HTERT RPE-1 (cell line): ENCODE results near the gene RFX3.
"Not testable (repeated sequence)": the region's sequence is repeated elsewhere in the genome, so short reads cannot be mapped to it uniquely, and the experiment has no call there.

ENCODE experiments used
- in situ Hi-C: fragments of 300-500 bp; cut with MboI; formaldehyde crosslinking; loops from 4 replicates; pipeline ENCODE4 v1.14.3; 2020; ENCODE audit warnings: low sequenced_read_pairs

RFX3 gene

DNA sequence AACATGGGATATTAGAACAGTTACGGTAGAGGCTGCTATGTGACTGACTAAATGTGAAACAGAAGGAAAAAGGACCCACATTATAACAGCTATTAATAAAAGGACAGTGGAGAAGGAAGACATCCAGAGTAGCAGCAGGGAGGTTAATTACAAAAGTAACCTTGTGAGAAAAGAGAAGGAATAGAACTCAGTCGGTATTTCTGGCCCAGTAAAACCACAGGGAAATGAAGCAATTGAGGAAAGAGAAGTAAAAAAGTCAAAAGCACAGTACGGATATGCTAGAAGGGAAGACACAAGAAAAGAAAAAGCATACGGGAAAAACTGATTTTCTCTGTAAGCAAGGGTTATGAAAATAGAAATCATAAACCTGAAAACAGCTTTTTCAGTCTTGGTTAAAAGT is 164.7 kb downstream of the RFX3 start:
- in situ Hi-C loops = no loop called here

GRCh38 chr9:3360245-3360644 is 165.6 kb downstream of the RFX3 start:
- in situ Hi-C loops = no loop called here

- in situ Hi-C loops = no loop called here
Observed at GRCh38 chr9:3359778-3360177, 166.0 kb downstream of the RFX3 start.

GRCh38 chr9:3359048-3359692 is 166.6 kb downstream of the RFX3 start:
- in situ Hi-C loops = no loop called here

DNA sequence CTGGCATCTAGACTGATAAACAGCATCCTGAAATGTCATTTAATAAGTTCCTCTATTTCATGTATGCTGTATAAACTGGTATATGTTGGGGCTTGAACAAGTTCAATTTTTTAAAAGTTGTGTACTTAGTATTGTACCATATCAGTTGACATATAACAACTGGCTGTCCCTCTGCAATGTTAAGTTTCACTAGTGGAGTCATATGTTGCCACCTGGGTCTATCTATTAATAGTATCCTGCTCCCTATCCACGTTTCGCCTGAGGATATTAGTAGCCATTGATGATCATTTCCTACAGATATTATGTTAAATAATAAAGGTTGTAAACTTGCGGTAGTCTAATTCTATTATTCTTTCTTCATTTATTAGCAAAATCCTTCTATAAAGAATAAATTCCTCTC is 177.6 kb downstream of the RFX3 start:
- in situ Hi-C loops = no loop called here

DNA sequence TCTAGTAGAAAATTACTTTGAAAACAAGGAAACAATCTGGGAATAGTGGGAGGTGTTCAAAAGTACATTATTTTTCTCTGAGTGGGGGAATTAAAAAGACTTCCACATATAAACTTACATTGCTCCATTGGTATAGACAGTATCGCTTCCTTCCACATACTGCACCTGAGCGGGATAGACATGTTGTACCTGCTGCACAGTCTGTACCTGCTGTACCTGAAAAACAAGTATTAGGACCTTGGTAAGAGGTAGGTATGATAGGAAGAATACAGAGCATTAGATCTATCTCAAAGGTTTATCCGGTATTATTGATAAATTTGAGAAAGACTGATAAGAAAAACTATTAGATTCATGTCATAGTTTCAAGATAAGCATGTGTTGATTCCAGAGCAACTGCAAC is 179.3 kb downstream of the RFX3 start:
- in situ Hi-C loops = no loop called here

DNA sequence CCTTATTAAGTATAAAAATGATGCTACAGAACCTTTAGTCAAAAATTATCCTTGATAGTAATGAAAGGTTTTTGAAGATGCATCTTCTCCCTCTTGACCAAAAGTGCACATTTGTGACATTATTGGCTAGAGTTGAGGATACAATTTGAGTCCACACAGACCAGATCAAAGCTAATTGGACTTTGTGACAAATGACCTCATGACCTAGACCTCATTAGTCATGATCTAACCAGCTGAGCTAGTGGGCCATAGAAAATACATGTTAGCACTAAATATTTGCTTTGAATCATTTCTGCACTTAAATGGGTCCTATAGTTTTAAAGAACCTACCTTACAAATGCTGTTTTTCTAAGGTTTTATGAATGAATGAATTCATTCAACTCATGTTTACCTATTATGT is 182.1 kb downstream of the RFX3 start:
- in situ Hi-C loops = no loop called here

- in situ Hi-C loops = no loop called here
Observed at GRCh38 chr9:3342159-3342777, 183.5 kb downstream of the RFX3 start.

DNA sequence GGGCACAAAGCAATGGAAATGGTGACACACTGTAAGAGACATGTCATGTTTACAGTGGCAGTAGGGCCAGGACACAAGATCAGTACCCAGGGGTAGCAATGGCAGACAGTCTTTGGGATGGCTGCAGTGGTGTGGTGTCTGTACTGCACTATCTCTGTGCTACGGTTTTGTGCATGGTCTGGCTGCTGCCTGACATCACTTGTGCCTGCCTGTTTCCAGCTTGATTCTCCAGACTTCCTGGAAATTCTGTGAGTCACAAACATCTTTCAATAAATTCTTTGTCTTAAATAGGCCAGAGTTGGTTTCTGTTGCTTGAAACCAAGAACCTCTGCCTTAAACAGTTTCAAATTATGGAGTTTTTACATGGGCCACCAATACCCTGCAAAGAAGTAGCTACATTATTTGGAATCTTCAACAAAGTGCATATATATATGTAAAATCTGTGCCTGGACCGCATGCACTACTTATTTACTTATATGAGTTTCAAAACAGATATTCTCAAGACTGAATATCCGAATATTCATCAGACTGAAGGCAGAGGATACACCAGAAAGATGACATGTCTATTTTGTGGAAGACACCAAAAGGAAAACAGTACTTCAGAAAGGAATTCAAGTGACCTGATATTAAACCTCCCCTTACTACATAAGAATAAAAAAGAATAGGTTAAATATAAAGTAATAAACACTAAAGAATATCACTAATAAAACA is 188.1 kb downstream of the RFX3 start:
- in situ Hi-C loops = no loop called here

DNA sequence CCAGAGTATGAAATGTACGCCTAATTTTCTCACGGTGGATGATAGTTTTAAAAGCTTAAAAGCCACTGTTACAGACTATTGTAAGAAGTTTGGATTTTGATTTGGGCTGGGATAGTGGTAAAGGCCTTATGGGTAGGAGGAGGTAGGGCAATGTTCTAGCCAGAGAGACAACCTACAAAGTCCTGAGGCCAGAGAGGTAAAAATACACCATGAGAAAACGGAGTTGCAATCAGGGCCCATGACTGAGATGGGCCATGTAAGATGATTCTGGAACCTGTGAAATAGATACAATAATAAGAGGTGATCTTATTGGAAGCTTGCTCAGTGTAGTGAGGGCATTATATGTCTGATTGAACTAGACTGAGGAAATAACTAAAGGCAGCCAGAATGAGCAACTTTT is 188.8 kb downstream of the RFX3 start:
- in situ Hi-C loops = no loop called here

- in situ Hi-C loops = no loop called here
Observed at GRCh38 chr9:3332802-3333201, 193.0 kb downstream of the RFX3 start.

DNA sequence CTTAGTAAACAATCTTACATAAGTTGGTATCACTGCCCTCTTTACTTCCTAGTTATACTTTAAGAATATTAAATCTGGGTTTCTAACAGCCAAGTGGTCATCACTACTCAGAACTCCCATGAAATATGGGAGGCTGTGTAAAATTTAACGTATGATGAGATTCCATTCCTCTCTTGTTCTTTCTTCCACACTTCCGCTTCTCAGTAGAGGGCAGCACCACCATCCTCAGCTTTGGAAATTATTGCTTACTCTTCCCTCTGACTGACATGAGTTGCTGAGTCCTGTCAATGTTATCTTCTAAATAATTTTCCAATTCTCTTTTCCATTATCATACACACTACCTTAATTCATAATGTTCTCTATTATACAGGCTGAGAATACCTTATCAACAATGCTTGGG is 194.0 kb downstream of the RFX3 start:
- in situ Hi-C loops = no loop called here

- in situ Hi-C loops = no loop called here
Observed at GRCh38 chr9:3330792-3331420, 194.9 kb downstream of the RFX3 start.

GRCh38 chr9:3329361-3329760 is 196.4 kb downstream of the RFX3 start:
- in situ Hi-C loops = no loop called here

GRCh38 chr9:3323714-3324113 is 202.1 kb downstream of the RFX3 start:
- in situ Hi-C loops = no loop called here

DNA sequence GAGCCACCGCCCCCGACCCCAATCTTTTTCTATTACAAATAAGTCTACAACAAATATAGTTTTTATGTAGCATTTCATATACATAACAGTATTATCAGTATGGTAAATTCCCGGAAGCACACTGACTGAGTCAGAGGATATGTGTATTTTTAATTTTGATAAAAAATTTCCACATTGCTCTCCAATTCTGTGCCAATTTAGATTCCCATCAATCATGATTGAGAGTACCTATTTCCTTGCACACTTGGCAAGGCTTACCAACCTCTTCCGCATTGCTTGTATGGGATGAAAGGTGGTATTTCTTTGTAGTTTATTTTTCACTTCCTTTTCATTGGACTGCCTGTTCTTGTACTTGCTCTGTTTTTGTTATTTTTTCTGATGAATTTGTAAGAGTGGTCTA is 204.6 kb downstream of the RFX3 start:
- in situ Hi-C loops = no loop called here

GRCh38 chr9:3312595-3312994 is 213.2 kb downstream of the RFX3 start:
- in situ Hi-C loops = not testable (repeated sequence)

- in situ Hi-C loops = no loop called here
Observed at GRCh38 chr9:3308609-3309008, 217.2 kb downstream of the RFX3 start.

DNA sequence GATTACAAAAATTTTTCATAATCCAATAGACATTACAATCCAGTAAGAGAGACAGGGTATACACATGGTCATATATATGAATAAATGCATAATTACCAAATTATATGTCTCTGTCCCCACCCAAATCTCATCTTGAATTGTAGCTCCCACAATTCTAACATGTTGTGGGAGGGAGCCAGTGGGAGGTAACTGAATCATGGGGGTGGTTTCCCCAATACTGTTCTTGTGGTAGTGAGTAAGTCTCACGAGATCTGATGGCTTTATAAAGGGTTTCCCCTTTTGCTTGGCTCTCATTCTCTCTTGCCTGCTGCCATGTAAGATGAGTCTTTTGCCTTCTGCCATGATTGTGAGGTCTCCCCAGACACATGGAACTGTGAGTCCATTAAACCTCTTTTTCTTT is 221.4 kb downstream of the RFX3 start:
- in situ Hi-C loops = not testable (repeated sequence)

DNA sequence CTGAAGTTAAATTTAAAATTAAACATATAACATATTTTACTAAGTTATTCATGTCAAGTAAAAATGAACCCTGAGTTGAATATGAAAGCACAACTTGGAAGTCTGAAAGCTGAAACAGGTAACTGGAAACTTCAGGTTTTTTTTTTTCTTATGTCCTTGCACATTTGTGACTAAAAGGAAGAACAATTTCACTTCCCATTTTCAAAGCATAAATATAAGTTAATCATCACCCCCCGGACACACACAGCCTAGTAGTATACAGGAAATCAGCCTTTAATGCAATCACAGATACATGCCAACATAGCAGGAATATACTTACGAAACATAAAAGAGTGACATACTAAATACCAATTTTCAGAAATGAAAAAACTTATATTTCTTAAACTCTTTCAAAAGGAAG is 225.9 kb downstream of the RFX3 start:
- in situ Hi-C loops = no loop called here

DNA sequence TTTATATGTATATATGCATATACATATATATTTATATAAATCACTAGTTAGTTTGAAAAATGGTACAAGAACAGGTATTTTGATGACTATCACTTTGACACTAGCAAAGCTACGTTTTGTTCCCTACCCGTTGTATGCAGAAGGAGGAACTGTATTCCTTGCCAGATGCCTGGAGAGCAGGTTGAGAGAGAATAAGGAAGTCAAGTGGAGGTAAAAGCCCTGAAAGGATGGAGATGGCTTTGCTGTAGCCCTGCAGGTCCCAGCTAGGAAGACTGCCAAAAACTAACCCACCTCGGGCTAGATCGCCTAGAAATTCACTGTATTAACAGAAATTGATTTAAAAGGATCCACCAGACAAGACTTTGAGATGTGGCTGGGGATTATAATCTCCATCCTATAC is 229.3 kb downstream of the RFX3 start:
- in situ Hi-C loops = no loop called here

GRCh38 chr9:3292311-3292710 is 233.5 kb downstream of the RFX3 start:
- in situ Hi-C loops = no loop called here
